ENCODE results near the gene SLC49A4.

GRCh38 chr3:122782804-122783203, 12.1 kb upstream of the SLC49A4 start:
- TF ChIP-seq, protein P1, sequence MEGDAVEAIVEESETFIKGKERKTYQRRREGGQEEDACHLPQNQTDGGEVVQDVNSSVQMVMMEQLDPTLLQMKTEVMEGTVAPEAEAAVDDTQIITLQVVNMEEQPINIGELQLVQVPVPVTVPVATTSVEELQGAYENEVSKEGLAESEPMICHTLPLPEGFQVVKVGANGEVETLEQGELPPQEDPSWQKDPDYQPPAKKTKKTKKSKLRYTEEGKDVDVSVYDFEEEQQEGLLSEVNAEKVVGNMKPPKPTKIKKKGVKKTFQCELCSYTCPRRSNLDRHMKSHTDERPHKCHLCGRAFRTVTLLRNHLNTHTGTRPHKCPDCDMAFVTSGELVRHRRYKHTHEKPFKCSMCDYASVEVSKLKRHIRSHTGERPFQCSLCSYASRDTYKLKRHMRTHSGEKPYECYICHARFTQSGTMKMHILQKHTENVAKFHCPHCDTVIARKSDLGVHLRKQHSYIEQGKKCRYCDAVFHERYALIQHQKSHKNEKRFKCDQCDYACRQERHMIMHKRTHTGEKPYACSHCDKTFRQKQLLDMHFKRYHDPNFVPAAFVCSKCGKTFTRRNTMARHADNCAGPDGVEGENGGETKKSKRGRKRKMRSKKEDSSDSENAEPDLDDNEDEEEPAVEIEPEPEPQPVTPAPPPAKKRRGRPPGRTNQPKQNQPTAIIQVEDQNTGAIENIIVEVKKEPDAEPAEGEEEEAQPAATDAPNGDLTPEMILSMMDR (IDR thresholded peaks at IDR 0.05; ENCODE audit: low read length): no peak
- no peak for TF ChIP-seq EZH2 (IDR thresholded peaks at IDR 0.05; ENCODE audit: borderline replicate concordance, low read length)
